Tibial nerve (tissue), 4 donors: ENCODE measurements around the gene DESI1. TPM values are rescaled to one million over a fixed set of nuclear protein-coding genes. Genes with fewer than 3 reads are reported as not detected.
"Not testable (repeated sequence)": the region's sequence is repeated elsewhere in the genome, so short reads cannot be mapped to it uniquely, and the experiment has no call there.

ENCODE experiments used
- DNase-seq, 2 donors: peaks; one replicate each; pipeline ENCODE4 v3.0.0-alpha.2; 2019; ENCODE audit warnings: low spot score in 2 of 2
- H3K27ac ChIP-seq, 4 donors: fragments of 200-600 bp; sonication (generic) in 3 of 4; one replicate each; pipeline ENCODE4 v1.5.1; 2017 to 2019; ENCODE audit warnings: mild to moderate bottlenecking in 1 of 4
- H3K27me3 ChIP-seq, 2 donors: fragments of 200-600 bp; sonication (generic) in 1 of 2; one replicate each; pipeline versions ENCODE4 v1.5.1 to v1.6.0; 2017 to 2019
- H3K36me3 ChIP-seq, 3 donors: fragments of 200-600 bp; sonication (generic); one replicate each; pipeline ENCODE4 v1.5.1; 2018 to 2019
- H3K4me1 ChIP-seq, 4 donors: fragments of 200-600 bp; sonication (generic) in 3 of 4; one replicate each; pipeline ENCODE4 v1.5.1; 2017 to 2019
- H3K4me3 ChIP-seq, 4 donors: fragments of 200-600 bp; sonication (generic) in 3 of 4; one replicate each; pipeline ENCODE4 v1.5.1; 2017 to 2019; ENCODE audit warnings: mild to moderate bottlenecking in 1 of 4, moderate library complexity in 1 of 4
- H3K9me3 ChIP-seq, 4 donors: fragments of 200-600 bp; sonication (generic) in 3 of 4; one replicate each; pipeline ENCODE4 v1.5.1; 2017 to 2019
- EP300 ChIP-seq, 2 donors: sonication (generic); formaldehyde crosslinking; IDR thresholded peaks; one replicate each; pipeline ENCODE4 v1.6.1; 2017; ENCODE audit warnings: antibody characterized with exemption in 2 of 2, mild to moderate bottlenecking in 1 of 2
- POLR2A ChIP-seq, 2 donors: fragments of 450-650 bp; IDR thresholded peaks; one replicate each; pipeline ENCODE4 v1.6.1; 2017; ENCODE audit warnings: antibody characterized with exemption in 2 of 2, mild to moderate bottlenecking in 2 of 2, moderate library complexity in 2 of 2
- WGBS, 2 donors: methylation state at CpG; one replicate each; pipeline ENCODE4 v1.1.5; 2018; 5-methylcytosine and 5-hydroxymethylcytosine counted together
- total RNA-seq, 4 donors: library from RNA; depleted of rRNA; stranded (reverse); fragments of >200 nt; gene quantifications; one replicate each; pipeline ENCODE4 v1.1.0, GENCODE V29; 2016
- TF ChIP-seq, protein P1 (sequence below), 5 experiments: fragments of 200-600 bp in 3 of 5; fragments of 450-650 bp in 2 of 5; sonication (generic) in 3 of 5; IDR thresholded peaks; one replicate each; pipeline ENCODE4 v1.5.1; 2016 to 2019; ENCODE audit warnings: antibody characterized with exemption in 5 of 5, mild to moderate bottlenecking in 3 of 5, moderate library complexity in 2 of 5

DESI1 gene
- total RNA-seq, 4 donors from 2014 or later = 16.5 to 24.6 (median 19.2) TPM

DNA sequence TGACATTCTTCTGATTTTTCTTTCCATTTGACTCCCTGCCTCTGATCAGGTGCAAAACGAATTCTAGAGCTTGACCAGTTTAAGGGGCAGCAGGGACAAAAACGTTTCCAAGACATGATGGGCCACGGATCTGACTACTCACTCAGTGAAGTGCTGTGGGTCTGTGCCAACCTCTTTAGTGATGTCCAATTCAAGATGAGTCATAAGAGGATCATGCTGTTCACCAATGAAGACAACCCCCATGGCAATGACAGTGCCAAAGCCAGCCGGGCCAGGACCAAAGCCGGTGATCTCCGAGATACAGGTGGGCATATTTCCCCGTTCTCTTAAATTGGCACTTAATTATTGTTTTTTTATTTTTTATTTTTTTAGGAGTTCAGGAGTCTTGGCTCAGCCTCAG, 15.6 kb upstream of the DESI1 start:
- H3K27me3 ChIP-seq = no peaks in the 10 kb centered on the region
- H3K4me1 ChIP-seq = no peaks in the 10 kb centered on the region
- no peaks in the 10 kb centered on the region for H3K9me3 ChIP-seq
- no peak overlapping the region for H3K4me3 ChIP-seq
- no peak for DNase-seq
- peaks cover 0 to 100% (median 16%) of the 10 kb centered on the region in 3 donors for H3K36me3 ChIP-seq
- no peak overlapping the region for H3K27ac ChIP-seq
- TF ChIP-seq POLR2A (IDR thresholded peaks at IDR 0.05) (no peak), EP300 (IDR thresholded peaks at IDR 0.05) (no peak)
- TF ChIP-seq, protein P1, sequence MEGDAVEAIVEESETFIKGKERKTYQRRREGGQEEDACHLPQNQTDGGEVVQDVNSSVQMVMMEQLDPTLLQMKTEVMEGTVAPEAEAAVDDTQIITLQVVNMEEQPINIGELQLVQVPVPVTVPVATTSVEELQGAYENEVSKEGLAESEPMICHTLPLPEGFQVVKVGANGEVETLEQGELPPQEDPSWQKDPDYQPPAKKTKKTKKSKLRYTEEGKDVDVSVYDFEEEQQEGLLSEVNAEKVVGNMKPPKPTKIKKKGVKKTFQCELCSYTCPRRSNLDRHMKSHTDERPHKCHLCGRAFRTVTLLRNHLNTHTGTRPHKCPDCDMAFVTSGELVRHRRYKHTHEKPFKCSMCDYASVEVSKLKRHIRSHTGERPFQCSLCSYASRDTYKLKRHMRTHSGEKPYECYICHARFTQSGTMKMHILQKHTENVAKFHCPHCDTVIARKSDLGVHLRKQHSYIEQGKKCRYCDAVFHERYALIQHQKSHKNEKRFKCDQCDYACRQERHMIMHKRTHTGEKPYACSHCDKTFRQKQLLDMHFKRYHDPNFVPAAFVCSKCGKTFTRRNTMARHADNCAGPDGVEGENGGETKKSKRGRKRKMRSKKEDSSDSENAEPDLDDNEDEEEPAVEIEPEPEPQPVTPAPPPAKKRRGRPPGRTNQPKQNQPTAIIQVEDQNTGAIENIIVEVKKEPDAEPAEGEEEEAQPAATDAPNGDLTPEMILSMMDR (IDR thresholded peaks at IDR 0.05) = no peak
- 73 to 74% methylated on average over 7 of the region's 7 CpGs for WGBS, 2 donors

DNA sequence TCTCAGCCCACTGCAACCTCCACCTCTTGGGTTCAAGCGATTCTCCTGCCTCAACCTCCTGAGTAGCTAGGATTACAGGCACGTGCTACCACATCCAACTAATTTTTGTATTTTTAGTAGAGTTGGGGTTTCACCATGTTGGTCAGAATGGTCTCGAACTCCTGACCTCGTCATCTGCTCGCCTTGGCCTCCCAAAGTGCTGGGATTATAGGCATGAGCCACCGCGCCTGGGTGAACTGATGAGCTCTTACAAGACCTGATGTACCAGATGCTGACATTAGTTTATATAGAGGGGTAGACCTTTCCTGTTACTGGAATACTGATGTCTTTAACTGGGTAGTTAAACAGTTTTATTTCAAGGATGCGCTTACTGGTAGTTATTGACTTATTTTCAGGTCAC, 13.8 kb upstream of the DESI1 start:
- WGBS, 2 donors = 94 to 96% methylated on average over 8 of the region's 8 CpGs
- not testable (repeated sequence) for H3K27me3 ChIP-seq, H3K27ac ChIP-seq, H3K4me1 ChIP-seq, H3K9me3 ChIP-seq, DNase-seq, H3K4me3 ChIP-seq
- peaks cover 0 to 98% (median 16%) of the 10 kb centered on the region in 3 donors for H3K36me3 ChIP-seq

DNA sequence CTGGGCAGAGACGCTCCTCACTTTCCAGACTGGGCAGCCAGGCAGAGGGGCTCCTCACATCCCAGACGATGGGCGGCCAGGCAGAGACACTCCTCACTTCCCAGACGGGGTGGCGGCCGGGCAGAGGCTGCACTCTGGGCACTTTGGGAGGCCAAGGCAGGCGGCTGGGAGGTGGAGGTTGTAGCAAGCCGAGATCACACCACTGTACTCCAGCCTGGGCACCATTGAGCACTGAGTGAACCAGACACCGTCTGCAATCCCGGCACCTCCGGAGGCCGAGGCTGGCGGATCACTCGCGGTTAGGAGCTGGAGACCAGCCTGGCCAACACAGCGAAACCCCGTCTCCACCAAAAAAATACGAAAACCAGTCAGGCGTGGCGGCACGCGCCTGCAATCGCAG, 10.8 kb upstream of the DESI1 start:
- H3K27ac ChIP-seq = not testable (repeated sequence)
- 96 to 98% methylated on average over 13 to 15 of the region's 23 CpGs for WGBS, 2 donors
- peaks cover 0 to 98% (median 10%) of the 10 kb centered on the region in 3 donors for H3K36me3 ChIP-seq

DNA sequence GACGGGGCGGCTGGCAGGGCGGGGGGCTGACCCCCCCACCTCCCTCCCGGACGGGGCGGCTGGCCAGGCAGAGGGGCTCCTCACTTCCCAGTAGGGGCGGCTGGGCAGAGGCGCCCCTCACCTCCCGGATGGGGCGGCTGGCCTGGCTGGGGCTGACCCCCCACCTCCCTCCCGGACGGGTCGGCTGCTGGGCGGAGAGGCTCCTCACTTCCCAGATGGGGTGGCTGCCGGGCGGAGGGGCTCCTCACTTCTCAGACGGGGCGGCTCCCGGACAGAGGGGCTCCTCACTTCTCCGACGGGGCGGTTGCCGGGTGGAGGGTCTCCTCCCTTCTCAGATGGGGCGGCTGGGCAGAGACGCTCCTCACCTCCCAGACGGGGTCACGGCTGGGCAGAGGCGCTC, 10.3 kb upstream of the DESI1 start:
- not testable (repeated sequence) for H3K9me3 ChIP-seq, DNase-seq, H3K4me1 ChIP-seq, H3K27me3 ChIP-seq, H3K27ac ChIP-seq, H3K4me3 ChIP-seq
- H3K36me3 ChIP-seq = peaks cover 0 to 98% (median 13%) of the 10 kb centered on the region in 3 donors
- WGBS, 2 donors = 94% methylated on average over 6 of the region's 28 CpGs; no CpG with 5 or more reads in 1 of the 2 donors

More for the DNA sequence above, 10.8 kb upstream of the DESI1 start:
- not testable (repeated sequence) for H3K27me3 ChIP-seq, DNase-seq, H3K9me3 ChIP-seq, H3K4me1 ChIP-seq, H3K4me3 ChIP-seq

DNA sequence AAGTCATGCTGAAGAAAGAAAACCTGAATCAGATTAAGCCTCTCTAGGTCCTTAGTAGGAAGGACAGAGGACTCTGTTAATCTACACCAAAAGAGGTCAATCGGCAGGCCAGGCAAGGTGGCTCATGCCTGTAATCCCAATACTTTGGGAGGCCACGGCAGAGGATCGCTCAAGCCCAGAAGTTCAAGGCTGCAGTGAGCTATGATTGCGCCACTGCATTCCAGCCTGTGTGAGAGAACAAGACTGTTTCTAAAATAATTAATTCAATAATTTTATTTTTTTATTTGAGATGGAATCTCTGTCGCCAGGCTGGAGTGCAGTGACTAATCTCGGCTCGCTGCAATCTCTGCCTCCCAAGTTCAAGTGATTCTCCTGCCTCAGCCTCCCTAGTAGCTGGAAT, 4.7 kb upstream of the DESI1 start:
- no peak for DNase-seq
- Histone ChIP-seq H3K27ac (no peak overlapping the region), H3K4me3 (no peak overlapping the region), H3K36me3 (peaks cover 0 to 77% (median 16%) of the 10 kb centered on the region in 3 donors), H3K9me3 (no peaks in the 10 kb centered on the region), H3K4me1 (peaks cover 0 to 29% (median 11%) of the 10 kb centered on the region in 4 donors), H3K27me3 (no peaks in the 10 kb centered on the region)
- WGBS, 2 donors = 96 to 98% methylated on average over 7 of the region's 7 CpGs
- TF ChIP-seq, protein P1 (IDR thresholded peaks at IDR 0.05) = no peak
- TF ChIP-seq EP300 (IDR thresholded peaks at IDR 0.05) (no peak), POLR2A (IDR thresholded peaks at IDR 0.05) (no peak)

DNA sequence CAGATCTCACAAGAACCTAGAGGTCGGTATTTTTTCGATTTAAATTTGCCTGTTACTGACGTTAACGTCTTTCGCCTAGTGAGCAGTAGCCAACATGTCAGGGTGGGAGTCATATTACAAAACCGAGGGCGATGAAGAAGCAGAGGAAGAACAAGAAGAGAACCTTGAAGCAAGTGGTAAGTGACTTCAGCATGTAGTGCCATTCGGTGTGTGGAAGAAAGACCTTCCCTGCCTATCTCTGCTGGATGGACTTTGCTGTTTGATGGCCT, 1.0 kb upstream of the DESI1 start:
- no peaks in the 10 kb centered on the region for H3K27me3 ChIP-seq
- peak overlapping the region; percentile 91 to 97 (median 95) for H3K27ac ChIP-seq
- H3K4me3 ChIP-seq = peak overlapping the region; percentile 76 to 88 (median 82)
- peaks cover 0 to 41% (median 12%) of the 10 kb centered on the region in 3 donors for H3K36me3 ChIP-seq
- DNase-seq = no peak
- no peaks in the 10 kb centered on the region for H3K9me3 ChIP-seq
- TF ChIP-seq EP300 (IDR thresholded peaks at IDR 0.05) (no peak), POLR2A (IDR thresholded peaks at IDR 0.05) (no peak)
- TF ChIP-seq, protein P1 (IDR thresholded peaks at IDR 0.05) = no peak
- 4 to 5% methylated on average over 8 of the region's 8 CpGs for WGBS, 2 donors
- H3K4me1 ChIP-seq = peaks cover 0 to 49% (median 18%) of the 10 kb centered on the region in 4 donors
